Stimulated activated CD4-positive, alpha-beta T cell treated with anti-CD3 and anti-CD28 coated beads, Interleukin-1b, Interleukin-23, amount 100 ng/mL, for 24 hours (primary cell): ENCODE data around the gene NCOA5.

Source experiments
- DNase-seq, 4 experiments: peaks; one replicate each; pipeline ENCODE4 v3.0.0-alpha.2; 2020; ENCODE audit warnings: low read depth in 4 of 4, low spot score in 1 of 4

The NCOA5 gene

DNA sequence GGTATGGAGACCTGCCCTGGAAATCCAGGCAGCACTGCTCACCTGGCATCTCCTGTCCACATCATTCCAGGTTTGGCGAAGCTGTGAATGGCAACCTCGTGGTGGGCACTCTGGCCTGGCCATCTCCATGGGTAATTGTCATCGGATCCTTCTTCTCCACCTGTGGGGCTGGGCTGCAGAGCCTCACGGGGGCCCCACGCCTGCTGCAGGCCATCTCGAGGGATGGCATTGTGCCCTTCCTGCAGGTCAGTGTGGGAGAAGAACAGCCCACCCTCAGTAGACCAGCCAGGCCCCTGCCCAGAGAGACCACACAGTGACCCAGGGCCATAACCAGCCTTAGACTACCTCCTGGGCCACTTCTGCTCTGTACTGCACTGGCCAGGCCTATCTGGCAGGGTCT, 44.9 kb downstream of the NCOA5 start:
- no peak for DNase-seq

- DNase-seq: no peak
Measured at GRCh38 chr20:46043556-46043955, 46.2 kb downstream of the NCOA5 start.

DNA sequence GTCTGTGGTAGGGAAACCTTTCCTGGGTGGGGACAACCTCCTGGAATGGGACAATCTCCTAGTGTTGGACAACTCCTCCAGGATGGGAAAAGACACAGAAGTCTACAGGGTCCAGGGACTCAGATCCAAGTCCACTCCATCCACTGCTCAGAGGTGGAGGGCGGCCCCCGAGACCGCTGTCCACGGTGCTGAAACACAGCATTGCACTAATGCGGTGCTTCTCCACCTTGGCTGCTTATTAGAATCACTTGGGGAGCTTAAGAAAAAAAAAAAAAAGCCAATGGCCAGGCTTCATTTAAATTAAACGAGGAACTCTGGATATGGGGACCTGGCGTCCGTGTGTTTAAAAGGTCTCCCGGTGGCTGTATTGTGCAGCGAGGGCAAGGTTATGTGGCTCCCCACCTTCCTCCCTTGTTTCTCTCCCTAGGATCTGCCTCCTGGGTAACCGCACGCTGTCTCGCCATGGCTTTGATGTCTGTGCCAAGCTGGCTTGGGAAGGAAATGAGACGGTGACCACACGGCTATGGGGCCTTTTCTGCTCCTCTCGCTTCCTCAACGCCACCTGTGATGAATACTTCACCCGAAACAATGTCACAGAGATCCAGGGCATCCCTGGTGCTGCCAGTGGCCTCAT, 48.7 kb downstream of the NCOA5 start:
- DNase-seq: peak; percentile 16 to 28 (median 22)

DNA sequence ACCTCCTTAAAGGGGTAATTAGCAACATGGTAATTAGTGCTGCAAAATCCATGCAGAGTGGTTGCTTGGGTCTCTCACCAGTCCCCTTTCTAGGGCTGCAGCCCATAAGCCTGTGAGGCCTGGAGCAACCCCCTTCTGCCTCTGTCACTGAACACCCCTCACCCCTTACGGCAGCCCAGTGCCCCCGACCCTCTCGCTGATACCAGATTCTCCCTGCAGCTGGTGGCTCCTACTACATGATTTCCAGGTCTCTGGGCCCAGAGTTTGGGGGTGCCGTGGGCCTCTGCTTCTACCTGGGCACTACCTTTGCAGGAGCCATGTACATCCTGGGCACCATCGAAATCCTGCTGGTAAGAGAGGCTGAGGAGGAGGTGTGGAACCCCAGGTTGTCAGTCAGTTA, 52.7 kb downstream of the NCOA5 start:
- no peak for DNase-seq

DNA sequence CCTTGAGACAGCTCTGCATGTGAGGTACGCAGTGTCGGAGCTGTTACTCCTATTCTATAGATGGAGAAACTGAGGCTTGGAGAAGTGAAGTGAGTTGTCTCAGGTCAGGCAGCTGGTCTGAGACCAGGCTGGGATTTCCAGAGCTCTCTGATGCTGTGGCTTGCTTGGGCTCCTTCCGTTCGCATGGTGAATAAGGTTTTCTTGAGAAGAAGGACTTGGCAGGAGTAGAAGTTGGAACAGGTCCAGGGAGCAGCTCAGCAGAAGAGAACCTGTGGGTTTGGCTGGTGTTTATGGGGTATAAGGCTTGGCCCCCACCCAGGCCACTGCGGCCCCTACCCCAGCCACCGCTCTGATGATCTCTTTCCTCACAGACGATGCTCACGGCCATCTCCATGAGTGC, 53.4 kb downstream of the NCOA5 start:
- DNase-seq: no peak

GRCh38 chr20:46035713-46036112, 54.0 kb downstream of the NCOA5 start:
- no peak for DNase-seq

DNA sequence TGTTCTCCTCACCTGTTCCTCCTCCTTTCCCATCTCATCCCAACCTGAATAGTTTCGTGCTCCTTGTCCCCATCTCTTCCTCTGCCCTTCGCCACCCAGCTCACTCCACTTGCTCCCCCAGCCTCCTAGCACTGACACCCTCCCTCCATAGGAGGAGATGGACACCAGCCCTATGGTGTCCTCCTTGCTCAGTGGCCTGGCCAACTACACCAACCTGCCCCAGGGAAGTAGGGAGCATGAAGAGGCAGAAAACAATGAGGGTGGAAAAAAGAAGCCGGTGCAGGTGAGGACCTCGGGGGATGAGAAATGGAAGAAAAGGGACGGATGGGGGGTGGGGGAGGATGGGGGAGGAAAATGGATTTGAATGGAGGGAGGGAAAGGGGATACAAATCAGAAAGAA, 54.5 kb downstream of the NCOA5 start:
- no peak for DNase-seq

DNA sequence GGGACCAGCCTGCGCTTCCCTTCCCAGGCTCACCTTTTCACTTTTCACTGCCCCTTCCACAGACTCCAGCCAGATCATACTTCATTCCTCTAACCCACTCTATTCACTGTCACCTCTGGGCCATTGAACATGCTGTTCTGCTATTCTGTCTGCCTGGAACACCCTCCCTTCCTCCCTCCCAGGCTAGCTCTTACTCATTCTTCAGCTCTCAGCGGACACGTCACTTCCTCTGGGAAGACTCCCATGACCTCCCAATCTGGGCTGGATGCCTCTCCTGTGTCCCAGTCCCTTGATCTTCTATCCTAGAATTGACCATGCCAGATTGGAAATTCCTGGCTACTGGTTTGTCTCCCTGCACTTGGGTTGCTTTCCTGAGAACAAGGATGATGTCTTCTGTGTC, 55.7 kb downstream of the NCOA5 start:
- DNase-seq: no peak

GRCh38 chr20:46031701-46032254, 58.0 kb downstream of the NCOA5 start:
- no peak for DNase-seq

DNA sequence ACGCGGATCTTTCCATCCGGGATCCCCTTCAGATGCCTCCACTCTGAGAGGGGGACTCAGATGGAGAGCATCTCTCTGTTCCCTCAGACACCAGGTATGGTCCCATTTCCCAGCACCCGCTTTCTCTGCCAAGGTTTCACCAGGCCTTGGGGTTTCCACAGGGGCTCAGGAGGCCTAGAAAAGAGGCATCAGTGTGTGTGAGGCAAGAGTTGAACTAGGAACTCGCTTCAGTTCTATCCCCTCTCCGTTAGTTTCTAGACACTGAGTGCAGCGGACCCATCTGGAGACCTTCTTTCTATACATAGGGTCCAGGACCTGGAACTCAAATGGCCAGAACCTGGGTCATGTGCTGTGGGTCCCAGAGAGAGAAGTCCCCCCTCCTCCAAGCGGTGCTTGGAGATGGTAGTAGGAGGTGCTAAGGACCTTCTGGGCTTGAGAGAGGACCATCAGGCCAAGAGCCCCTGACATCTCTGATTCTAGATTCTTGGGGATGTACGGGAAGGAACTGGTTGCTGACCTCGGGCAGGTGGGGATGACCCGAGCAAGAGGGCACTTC, 58.7 kb downstream of the NCOA5 start:
- no peak for DNase-seq

DNA sequence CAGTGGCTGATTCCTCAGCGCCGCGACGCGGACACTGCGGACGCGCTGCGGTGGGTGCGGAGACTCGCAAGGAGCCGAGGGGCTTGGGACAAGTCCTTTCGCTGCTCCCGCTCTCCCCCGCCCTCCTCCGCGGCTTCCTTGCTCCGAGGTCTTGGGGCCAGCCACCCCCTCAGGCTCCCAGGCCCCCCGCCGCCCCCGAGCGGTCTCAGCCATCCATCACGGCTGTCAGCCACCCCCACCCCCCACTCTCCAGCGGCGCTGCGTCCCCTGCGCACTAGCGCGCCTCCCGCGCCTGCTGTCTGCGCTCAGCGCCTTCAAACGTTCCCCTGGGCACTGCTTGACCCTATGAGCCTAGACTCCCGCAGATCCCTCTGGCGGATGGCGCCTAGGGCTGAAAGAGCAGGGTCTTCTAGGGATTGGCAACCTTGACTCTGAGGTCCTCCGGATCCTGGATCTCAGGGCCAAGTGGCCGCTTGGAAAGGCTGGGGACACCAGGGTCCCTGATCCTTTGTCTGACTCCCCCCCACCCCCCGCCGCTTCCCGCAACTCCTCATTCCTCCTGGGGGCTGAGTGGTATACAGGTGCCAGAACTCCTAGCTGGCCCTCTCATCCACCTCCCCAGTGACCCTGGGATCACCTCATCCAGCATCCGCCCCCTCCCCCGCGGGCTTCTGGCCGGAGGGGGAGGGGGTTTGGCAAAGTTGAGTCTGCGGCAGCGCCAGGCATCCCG, 59.3 kb downstream of the NCOA5 start:
- DNase-seq: no peak

GRCh38 chr20:46028772-46029371, 60.9 kb downstream of the NCOA5 start, which contains the start of gene SLC12A5:
TSS of gene SLC12A5 (plus strand) at chr20:46029215. CDS start at chr20:46029345, 130 bp downstream.
- DNase-seq: no peak

DNA sequence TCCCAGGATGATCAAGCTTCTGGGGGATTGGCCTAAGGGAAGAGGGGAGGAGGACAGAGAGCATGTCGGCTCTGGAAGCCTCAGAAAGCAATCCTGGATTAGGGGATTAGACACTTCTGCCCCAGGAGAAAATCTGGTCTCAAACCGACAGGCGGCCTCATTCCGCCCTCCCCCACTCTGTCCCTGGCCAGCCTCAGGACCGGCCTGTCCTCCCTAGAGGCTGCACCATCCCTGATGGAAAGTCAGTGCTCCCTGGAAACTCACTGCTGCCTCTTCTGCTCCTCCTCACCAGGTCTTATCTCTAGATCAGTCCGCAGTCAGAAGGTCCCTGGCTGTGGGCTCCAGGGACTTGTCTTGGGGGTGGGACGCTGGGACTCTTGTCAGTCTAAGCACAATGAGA, 61.7 kb downstream of the NCOA5 start:
- no peak for DNase-seq

DNA sequence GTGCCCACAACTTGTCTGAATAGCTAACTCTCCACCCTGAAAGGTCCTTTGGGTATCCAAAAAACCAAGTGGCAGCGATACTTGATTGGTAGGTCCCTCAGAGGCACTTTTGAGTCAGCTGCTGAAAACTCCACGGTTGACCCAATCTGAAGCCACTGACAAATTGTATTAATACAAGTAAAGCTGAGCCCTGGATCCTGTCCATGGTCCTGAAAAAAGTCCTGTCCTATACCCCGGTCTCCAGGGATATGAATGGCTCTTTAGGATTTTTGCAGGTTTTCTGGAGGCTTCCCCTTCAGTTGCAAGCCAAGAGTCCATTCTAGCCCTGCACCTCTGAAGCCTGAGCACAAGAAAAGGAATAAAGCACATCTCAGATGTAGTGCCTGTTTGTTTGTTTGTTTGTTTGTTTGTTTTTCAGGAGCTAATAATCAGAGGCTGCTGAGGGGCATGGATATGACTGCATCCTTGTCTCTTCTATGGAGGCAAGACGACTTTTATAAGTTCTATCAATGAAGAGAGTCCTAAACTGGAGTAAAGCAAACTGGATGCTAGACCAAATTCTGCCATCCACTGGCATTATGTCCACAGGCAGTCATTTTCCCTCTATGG, 62.4 kb downstream of the NCOA5 start:
- no peak for DNase-seq

GRCh38 chr20:46025376-46025783, 64.4 kb downstream of the NCOA5 start:
- DNase-seq: no peak

GRCh38 chr20:46023999-46024398, 65.8 kb downstream of the NCOA5 start:
- DNase-seq: no peak

DNA sequence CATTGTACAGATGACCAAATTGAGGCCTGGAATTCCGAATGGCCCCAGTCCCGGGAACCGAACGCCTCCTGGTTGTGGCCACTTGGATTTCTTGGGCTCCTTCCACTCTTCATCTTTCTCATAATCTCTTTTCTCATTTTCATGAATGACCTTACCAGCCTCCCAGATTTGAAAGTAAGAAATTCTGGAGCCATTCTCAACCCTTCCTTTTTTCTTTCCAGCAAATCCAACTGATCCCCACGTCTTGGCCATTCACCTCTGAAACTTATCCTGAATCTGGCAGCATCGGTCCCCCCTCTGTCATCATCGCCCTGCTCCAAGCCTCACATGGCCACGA, 66.6 kb downstream of the NCOA5 start:
- DNase-seq: no peak

DNA sequence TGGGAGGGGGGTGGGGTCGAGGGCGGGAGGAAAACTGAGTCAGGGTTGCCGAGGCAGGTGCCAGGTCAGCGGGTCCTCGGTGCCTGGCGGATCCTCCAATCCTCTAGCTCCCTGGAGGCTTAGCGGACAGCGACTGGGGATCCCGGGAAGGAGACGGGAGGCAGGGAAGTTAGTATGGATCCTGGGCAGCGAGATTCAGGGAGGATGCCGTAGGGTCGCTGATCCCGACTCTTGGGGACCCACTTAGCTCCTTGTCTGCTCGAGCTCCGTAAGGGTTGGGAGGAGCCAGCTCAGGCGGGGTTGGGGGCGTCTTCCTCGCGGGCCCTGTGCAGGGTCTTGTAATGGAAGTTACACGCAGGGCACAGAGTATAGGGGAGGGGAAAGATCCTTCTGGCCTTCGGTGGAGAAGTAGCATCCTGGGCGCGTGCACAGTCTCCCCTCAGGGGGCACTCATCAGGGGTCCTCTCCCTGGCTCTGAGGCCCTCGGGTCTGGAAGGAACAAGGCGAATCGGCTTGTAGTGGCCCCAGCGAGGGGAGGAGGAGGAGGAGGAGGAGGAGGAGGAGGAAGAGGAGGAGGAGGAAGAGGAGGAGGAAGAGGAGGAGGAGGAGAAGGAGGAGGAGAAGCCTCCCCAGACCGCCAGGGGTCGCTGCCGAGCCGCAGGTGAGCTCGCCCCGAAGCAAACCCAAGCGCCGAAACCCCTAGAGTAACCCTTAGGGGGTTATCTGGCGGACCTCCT, 67.2 kb downstream of the NCOA5 start:
- peak; percentile 57 to 79 (median 72) for DNase-seq

DNA sequence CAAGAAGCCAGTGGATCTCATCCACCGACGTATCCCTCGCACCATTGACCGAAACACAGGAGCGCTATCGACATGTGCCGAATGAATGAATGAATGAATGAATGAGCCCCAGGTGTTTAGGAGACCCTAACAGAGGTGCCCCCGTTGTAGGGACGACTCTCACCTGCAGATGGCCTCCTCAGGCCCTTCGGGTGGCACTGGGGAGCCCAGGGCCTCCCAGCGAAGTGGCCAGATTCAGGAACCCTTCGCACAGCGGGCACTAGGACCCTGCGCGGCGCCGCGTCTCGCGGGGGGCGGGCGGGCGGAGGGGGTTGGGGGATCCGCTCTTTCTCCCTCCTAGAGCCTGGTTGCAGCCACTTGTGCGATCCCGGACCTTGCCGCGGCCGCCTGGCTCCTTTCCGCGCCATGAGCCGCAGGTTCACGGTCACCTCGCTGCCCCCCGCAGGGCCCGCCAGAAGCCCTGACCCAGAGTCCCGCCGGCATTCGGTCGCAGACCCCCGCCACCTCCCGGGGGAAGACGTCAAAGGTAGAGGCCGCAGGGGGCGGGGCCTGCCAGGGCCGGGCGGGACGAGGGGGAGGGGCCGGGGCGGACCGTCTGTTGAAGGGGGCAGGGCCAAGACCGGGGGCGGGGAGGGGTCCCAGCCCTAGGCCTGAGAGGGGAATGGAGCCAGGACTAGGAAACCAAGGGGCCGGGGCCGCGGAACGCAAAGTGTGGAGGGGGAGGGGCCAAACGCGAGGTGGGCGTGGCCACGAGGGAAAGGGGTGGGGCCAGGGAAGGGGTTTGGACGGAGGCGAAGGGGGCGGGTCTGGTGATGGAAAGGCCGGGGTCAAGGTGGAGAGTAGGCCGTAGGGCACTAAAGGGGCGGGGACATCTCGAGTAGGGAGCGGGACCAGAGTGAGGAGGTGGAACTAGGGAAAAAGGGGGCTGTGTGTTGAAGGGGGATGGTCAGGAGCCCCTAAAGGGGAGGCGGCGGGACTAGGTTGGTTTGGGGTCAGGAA, 68.1 kb downstream of the NCOA5 start:
- DNase-seq: no peak

GRCh38 chr20:46020555-46020954, 69.2 kb downstream of the NCOA5 start:
- DNase-seq: no peak
